ENCODE data around the gene SYNRG. TPM values are rescaled to one million over a fixed set of nuclear protein-coding genes. Genes with fewer than 3 reads are reported as not detected.
A peak's percentile ranks its signal among the peaks of the same experiment; 100 is the strongest.
"Not testable (repeated sequence)": the region's sequence is repeated elsewhere in the genome, so short reads cannot be mapped to it uniquely, and the experiment has no call there.

The SYNRG gene
- total RNA-seq, 1 donor: 46.7 TPM

DNA sequence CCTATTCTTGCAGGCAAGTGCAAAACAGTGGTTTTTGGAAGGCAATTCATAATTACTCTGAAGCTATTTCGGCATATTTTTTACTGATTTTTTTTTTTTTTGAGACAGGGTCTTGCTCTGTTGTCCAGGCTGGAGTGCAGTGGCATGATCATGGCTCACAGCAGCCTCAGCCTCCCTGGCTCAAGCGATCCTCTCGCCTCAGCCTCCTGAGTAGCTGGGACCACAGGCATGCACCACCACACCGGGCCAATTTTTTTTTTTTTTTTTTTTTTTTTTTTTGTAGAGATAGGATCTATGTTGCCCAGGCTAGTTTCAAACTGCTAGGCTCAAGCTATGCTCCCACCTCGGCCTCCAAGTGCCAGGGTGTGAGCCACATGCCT lies 813 bp upstream of the SYNRG start:
- not testable (repeated sequence) for H3K9me3 ChIP-seq (ENCODE audit: low read depth, low read length); H3K27me3 ChIP-seq (ENCODE audit: insufficient read depth, low read length)
- peaks cover 32% of the 10 kb centered on the region for H3K4me1 ChIP-seq (ENCODE audit: insufficient read depth, low read length)
- peak overlapping the region; percentile 91 for H3K4me3 ChIP-seq (ENCODE audit: low read length)

DNA sequence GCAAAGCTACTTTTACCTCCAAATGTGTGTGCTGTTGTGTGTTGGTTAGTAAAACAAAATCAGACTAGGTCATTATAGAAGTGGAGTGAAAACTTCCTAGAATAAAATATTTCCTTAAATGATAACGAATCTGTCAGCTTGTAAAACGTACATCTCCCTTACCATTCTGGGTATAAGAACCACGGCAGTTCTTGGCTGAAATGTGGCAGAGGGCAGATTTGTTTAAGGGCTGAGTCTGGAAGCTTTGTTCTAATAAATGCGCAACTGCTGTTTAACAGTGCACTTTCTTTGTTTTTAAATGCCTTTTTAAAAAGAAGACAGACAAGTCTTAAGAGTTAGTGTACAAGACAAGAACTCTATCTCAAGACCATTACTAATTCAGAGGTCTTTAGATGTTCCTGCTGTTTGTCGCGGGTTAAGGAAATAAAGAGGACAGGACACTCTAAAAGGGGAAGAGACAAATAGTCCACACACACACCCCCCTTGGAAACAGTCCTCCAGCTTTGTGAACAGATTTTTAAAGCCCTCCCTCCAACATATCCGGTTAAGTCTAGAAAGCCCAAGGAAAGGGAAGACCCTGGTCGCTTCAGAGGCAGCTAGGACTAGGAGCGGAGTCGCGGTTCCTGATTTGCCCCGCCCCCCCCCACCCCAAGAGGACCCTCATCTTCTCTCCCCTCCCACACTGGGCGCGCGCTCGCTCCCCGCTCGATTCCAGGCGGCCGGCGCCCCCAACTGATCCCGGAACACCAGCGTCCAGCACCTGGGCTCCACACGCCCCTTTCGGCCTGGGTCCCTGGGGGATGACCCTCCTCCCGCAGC lies 658 bp downstream of the SYNRG start:
- H3K9me3 ChIP-seq (ENCODE audit: low read depth, low read length): no peaks in the 10 kb centered on the region
- H3K4me1 ChIP-seq (ENCODE audit: insufficient read depth, low read length): peaks cover 44% of the 10 kb centered on the region
- peak overlapping the region; percentile 91 for H3K4me3 ChIP-seq (ENCODE audit: low read length)
- H3K27me3 ChIP-seq (ENCODE audit: insufficient read depth, low read length): no peaks in the 10 kb centered on the region

DNA sequence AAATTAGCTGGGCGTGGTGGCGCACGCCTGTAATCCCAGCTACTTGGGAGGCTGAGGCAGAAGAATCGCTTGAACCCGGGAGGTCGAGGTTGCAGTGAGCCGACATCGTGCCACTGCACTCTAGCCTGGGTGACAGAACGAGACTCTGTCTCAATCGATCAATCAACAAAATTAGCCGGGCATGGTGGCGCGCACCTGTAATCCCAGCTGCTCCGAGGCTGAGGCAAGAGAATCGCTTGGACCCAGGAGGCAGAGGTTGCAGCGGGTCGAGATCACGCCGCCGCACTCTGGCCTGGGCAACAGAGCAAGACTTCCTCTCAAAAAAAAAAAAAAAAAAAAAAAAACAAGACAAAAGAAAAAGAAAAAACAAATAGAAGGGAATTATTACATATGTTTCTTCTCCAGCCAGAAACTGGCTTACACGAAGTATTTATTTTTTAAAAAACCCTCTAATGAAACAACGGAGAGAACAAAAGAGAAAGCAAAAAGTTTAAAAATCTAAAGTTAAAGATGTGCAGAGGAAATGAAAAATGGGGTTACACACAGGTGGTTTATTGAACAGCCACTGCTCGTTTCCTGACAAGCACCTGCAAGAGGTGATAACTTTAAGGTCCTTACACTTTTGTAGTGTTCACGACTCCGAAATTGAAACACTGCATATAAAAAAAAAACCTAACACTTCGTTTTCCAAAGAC lies 1.4 kb downstream of the SYNRG start:
- Histone ChIP-seq H3K4me1 (ENCODE audit: insufficient read depth, low read length) (peaks cover 51% of the 10 kb centered on the region), H3K9me3 (ENCODE audit: low read depth, low read length) (no peaks in the 10 kb centered on the region), H3K27me3 (ENCODE audit: insufficient read depth, low read length) (no peaks in the 10 kb centered on the region), H3K4me3 (ENCODE audit: low read length) (peak overlapping the region; percentile 91)

DNA sequence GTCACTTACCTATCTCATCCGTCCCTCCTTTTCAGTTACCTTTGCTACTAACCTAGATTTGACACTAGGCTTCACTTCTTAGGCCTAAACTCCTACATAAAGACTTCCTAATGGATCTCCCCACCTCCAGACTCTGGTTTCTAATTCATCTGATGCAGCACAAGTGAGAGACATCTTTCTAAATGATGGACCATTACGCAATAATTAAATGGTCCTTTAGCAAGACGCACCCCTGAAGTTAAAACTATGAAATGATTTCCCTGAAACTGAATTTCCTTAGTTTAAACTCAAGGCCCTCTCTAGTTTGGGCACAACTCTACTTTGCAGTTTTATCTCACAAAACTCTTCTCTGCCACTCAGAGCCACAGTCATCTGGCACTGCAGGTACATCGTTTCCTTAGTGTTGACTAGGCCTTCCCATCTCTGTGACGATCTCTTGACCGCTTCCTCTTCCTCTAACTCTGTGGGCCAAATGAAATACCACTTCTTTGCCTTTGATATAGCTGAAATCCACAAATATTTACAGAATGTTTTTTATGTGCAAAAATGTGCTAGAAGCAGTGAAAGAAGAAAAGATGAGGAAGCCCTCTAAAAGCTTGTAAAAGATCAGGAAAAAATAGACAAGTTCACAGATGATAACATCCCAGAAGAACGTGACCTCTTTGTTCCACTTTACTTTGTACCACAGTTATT lies 3.3 kb downstream of the SYNRG start:
- peak overlapping the region; percentile 5 for H3K4me3 ChIP-seq (ENCODE audit: low read length)
- H3K27me3 ChIP-seq (ENCODE audit: insufficient read depth, low read length): no peaks in the 10 kb centered on the region
- H3K9me3 ChIP-seq (ENCODE audit: low read depth, low read length): no peaks in the 10 kb centered on the region
- H3K4me1 ChIP-seq (ENCODE audit: insufficient read depth, low read length): peaks cover 53% of the 10 kb centered on the region

DNA sequence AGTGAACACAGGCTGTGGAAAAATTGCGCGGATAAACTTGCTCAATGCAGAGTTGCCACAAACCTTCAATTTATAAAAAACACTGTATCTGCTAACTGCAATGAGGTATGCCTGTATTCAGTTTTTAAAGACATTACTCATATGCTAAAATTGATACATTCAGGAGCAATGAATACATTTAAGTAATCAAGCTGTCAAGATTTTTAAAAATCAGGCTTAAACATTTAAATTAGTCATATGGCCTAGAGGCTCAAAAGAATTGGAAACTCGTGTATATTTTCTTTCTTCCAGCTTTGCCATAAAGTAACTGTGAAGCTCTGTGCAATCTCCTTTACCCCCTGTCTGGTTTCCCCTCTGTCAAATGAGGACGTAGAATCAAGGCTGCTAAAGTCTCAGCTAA lies 4.1 kb downstream of the SYNRG start:
- no peak overlapping the region for H3K4me3 ChIP-seq (ENCODE audit: low read length)
- H3K9me3 ChIP-seq (ENCODE audit: low read depth, low read length): no peaks in the 10 kb centered on the region
- H3K4me1 ChIP-seq (ENCODE audit: insufficient read depth, low read length): peaks cover 52% of the 10 kb centered on the region
- H3K27me3 ChIP-seq (ENCODE audit: insufficient read depth, low read length): no peaks in the 10 kb centered on the region

DNA sequence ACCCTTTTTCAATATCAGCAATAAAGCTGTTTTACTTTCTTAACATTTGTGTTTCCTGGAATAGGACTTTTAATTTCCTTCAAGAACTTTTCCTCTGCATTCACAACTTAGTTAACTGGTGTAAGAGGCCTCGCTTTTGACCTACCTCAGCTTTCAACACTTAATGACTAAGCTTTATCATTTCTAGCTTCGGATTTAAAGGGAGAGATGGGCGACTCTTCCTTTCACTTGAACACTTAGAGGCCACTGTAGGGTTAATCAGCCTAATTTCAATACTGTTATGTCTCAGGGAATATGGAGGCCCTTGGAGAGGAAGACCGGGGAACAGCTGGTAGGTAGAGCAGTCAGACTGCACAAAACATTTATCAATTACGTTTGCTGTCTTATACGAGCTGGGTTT lies 4.7 kb downstream of the SYNRG start:
- H3K4me3 ChIP-seq (ENCODE audit: low read length): no peak overlapping the region
- H3K27me3 ChIP-seq (ENCODE audit: insufficient read depth, low read length): no peaks in the 10 kb centered on the region
- no peaks in the 10 kb centered on the region for H3K9me3 ChIP-seq (ENCODE audit: low read depth, low read length)
- H3K4me1 ChIP-seq (ENCODE audit: insufficient read depth, low read length): peaks cover 47% of the 10 kb centered on the region

DNA sequence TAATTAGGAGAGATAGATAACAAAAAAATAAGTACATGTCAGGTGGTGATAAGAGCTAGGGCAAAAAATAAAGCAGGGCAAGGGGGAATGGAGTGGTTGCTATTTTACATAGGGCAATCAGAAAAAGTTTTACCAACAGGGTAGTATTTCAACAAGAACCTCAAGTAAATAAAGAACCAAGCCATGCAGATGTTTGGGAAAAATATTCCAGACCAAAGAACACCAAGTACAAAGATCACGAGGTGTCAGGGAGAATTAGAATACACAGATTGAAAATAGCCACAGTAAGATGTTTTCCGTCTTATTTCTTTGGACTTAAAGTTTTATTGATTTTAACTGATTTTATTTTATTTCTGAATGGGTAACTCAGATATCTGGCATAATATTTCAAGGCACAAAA lies 11.1 kb downstream of the SYNRG start:
- H3K27me3 ChIP-seq (ENCODE audit: insufficient read depth, low read length): no peaks in the 10 kb centered on the region
- H3K9me3 ChIP-seq (ENCODE audit: low read depth, low read length): no peaks in the 10 kb centered on the region
- no peak overlapping the region for H3K4me3 ChIP-seq (ENCODE audit: low read length)
- H3K4me1 ChIP-seq (ENCODE audit: insufficient read depth, low read length): peaks cover 6% of the 10 kb centered on the region

DNA sequence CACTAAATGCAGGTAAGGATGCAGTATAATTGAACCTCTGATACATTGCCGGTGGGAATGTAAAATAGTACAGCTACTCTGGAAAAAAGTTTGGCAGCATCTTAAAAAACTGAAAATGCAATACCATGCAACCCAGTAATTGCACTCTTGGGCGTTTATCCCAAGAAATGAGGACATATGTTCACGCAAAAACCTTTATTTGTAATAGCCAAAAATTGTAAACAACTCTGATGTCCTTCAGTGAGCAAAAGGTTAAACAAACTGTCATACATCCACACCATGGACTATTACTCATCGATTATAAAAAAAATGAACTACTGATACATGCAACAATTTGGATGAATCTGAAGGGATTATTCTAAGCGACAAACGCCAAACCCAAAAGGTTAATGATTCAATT lies 16.9 kb downstream of the SYNRG start:
- H3K4me1 ChIP-seq (ENCODE audit: insufficient read depth, low read length): peaks cover 6% of the 10 kb centered on the region
- H3K9me3 ChIP-seq (ENCODE audit: low read depth, low read length): no peaks in the 10 kb centered on the region
- H3K27me3 ChIP-seq (ENCODE audit: insufficient read depth, low read length): no peaks in the 10 kb centered on the region
- no peak overlapping the region for H3K4me3 ChIP-seq (ENCODE audit: low read length)

DNA sequence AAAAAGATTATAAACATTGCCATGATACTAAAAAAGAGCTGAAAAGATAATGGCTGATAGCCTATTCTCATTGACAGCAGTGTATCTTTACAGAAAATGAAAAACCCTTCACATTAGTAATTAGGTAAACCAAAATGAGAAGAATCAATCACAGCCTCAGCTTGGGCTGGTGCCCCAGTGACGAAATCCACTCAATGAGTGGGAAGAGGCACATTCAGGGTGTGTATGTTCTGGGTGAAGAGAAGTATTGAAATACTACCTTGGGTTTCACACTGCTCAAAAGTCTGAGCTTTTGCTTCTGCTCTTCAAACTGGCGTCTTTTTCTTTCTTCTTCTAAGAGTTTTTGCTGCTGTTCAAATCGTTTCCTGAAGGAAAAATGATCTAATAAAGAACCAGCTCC lies 24.2 kb downstream of the SYNRG start:
- H3K4me1 ChIP-seq (ENCODE audit: insufficient read depth, low read length): peaks cover 4% of the 10 kb centered on the region
- H3K9me3 ChIP-seq (ENCODE audit: low read depth, low read length): no peaks in the 10 kb centered on the region

DNA sequence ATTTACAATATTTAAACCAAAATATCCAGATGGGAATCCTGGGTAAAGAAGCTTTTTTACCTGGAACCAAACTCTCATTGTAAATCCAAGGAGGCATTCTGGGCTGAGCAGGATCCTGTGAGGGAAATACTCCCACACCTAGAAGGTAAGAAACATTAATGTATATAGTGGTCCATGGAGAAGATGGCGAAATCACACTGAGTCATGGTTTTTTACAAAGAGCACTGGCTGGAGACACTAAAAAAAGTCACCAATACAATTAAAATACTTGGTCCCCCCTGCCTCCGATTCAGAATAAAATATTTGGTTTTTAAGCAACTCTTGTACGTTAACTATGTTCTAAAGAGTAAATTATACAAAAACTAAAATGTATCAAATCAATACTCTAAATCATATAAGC lies 32.9 kb downstream of the SYNRG start:
- Histone ChIP-seq H3K4me1 (ENCODE audit: insufficient read depth, low read length) (no peaks in the 10 kb centered on the region), H3K9me3 (ENCODE audit: low read depth, low read length) (peaks cover 7% of the 10 kb centered on the region), H3K4me3 (ENCODE audit: low read length) (no peak overlapping the region), H3K27me3 (ENCODE audit: insufficient read depth, low read length) (no peaks in the 10 kb centered on the region)

More for the DNA sequence above, 24.2 kb downstream of the SYNRG start:
- Histone ChIP-seq H3K4me3 (ENCODE audit: low read length) (no peak overlapping the region), H3K27me3 (ENCODE audit: insufficient read depth, low read length) (no peaks in the 10 kb centered on the region)

DNA sequence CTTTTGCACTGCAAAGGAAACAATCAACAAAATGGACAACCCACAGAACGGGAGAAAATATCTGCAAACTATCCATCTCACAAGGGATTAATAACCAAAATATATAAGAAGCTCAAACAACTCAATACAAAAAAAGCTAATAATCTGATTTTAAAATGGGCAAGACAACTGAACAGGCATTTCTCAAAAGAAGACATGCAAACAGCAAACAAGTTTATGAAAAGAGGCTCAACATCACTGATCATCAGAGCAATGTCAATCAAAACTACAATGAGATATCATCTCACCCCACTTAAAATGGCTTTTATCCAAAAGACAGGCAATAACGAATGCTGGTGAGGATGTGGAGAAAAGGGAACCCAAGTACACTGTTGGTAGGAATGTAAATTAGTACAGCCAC lies 34.8 kb downstream of the SYNRG start:
- Histone ChIP-seq H3K4me1 (ENCODE audit: insufficient read depth, low read length) (no peaks in the 10 kb centered on the region), H3K4me3 (ENCODE audit: low read length) (no peak overlapping the region), H3K9me3 (ENCODE audit: low read depth, low read length) (peaks cover 7% of the 10 kb centered on the region), H3K27me3 (ENCODE audit: insufficient read depth, low read length) (no peaks in the 10 kb centered on the region)

DNA sequence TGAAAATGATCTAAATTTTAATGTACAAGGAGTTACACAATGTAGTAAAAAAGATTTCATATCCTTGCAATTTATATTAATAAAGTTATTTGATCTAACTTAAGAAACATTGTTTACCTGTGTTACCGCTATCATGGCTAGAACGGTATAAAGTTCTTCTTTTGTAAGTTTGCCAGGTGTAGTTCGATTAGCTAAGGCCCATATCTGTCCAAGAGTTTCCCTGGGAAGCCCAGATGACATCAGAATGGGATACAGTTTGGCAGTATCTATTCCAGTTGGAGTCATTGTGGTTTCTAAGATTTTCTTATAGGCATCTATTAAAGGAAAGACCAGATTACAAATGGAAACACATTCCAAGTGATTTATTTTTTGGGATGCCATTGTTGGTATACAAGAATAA lies 37.5 kb downstream of the SYNRG start:
- Histone ChIP-seq H3K27me3 (ENCODE audit: insufficient read depth, low read length) (no peaks in the 10 kb centered on the region), H3K9me3 (ENCODE audit: low read depth, low read length) (peaks cover 7% of the 10 kb centered on the region)

DNA sequence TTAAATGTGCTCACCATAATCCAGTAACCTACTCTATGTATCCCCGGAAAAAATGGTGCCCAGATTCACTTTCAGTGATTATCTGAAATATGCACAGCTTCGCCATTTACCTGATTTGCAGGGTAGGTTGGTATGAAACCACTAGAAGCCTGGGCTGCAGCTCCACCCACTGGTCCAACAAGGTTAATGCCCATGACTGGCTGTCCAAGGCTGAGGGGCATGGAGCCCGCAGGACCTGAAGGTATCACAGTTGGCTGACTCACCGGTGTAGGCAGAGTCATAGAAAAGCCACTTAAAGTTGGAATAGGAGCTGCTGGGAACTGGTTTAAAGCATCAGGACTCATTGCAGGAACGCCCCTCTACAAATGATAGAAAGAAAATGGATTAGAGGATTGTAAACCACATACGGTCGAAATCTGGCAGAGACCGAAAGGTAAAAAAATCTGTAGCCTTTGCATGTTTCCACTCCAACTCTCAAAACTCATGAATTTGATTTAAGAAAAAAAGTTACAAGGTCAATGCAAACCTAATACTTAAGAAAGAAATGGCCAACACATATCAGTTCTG lies 38.6 kb downstream of the SYNRG start:
- Histone ChIP-seq H3K4me3 (ENCODE audit: low read length) (no peak overlapping the region), H3K9me3 (ENCODE audit: low read depth, low read length) (peaks cover 7% of the 10 kb centered on the region), H3K4me1 (ENCODE audit: insufficient read depth, low read length) (no peaks in the 10 kb centered on the region), H3K27me3 (ENCODE audit: insufficient read depth, low read length) (no peaks in the 10 kb centered on the region)

More for the DNA sequence above, 37.5 kb downstream of the SYNRG start:
- no peaks in the 10 kb centered on the region for H3K4me1 ChIP-seq (ENCODE audit: insufficient read depth, low read length)
- H3K4me3 ChIP-seq (ENCODE audit: low read length): no peak overlapping the region

DNA sequence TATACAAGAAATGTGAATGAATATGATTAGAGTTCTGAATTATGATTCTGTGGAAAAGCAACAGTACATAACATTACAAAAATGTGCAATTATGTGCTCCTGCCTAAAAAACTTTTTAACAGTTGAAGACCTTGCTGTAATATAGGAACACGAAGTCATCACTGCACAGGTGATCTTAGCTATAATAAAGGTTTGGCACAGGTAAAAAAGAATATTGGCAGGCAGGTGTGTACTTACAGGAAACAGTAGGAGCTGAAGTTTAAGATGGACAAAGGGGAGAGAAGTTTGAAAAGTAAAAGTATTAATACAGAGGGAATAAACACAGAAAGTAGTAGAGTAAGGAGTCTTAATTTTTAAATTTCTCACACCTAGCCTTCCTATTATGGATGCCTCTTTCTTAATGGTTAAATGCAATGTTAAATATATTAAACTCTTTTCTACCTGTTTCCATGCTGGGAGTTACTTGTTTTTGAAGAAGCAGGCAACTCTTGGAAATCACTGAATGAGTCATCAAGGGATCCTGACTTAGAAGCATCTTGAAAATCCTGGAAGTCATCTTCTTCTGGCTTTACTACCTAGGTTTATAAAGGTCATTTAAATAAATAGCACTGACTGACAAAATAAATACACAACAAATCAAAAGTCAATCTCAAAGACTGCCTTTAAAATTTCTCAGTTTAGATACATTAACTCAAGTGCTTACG lies 40.7 kb downstream of the SYNRG start:
- no peak overlapping the region for H3K4me3 ChIP-seq (ENCODE audit: low read length)
- H3K9me3 ChIP-seq (ENCODE audit: low read depth, low read length): no peaks in the 10 kb centered on the region
- no peaks in the 10 kb centered on the region for H3K4me1 ChIP-seq (ENCODE audit: insufficient read depth, low read length)
- no peaks in the 10 kb centered on the region for H3K27me3 ChIP-seq (ENCODE audit: insufficient read depth, low read length)

DNA sequence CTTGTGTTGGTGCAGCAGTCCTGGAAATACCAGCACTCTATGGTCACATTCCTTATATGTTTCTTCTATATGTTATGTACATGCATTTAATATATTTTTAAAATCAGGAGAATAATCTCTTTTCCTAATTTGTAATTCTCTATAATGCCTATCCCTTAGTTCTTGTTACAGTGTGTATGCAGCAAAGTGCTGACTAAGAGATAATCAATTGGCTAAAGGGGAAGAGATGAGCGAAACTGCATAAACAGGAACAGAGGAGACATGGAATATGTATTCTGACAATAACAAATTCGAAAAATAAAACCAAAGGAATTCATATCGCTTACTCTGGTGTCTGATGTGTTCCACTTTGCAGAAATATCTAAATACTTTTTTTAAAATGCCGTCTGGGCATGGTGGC lies 41.7 kb downstream of the SYNRG start:
- no peaks in the 10 kb centered on the region for H3K9me3 ChIP-seq (ENCODE audit: low read depth, low read length)
- H3K4me1 ChIP-seq (ENCODE audit: insufficient read depth, low read length): no peaks in the 10 kb centered on the region
- H3K27me3 ChIP-seq (ENCODE audit: insufficient read depth, low read length): no peaks in the 10 kb centered on the region
- H3K4me3 ChIP-seq (ENCODE audit: low read length): no peak overlapping the region

Data from mononuclear cell (primary cell).